ENCODE measurements around the gene NAV2. TPM values are rescaled to one million over a fixed set of nuclear protein-coding genes. Genes with fewer than 3 reads are reported as not detected.

The NAV2 gene
- total RNA-seq, 1 experiment from 2014 or later = 46.3 TPM

DNA sequence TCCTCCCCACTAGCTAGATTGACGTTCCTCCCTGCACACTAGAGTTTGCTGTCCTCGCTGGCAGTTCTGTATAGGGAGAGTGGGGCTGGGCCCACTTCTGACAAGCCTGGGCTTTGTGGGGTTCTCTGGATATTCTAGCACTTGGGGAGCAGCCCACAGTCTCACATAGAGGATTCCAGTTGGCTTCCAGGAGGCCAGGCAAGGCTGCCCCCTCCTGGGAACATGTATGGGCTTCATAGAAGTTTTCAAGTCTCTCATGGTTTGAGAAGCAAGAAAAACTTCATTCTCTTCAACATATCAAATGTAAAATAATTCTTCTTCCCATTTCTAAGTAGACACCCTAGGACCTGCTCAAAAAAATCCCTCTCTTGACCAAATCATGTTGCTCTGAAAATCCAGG is 87.5 kb downstream of the NAV2 start:
- Histone ChIP-seq H2BK12ac (ENCODE audit: insufficient read length, low read depth, low read length) (no peak overlapping the region), H3K23me2 (ENCODE audit: insufficient read length, low read depth, low read length, poor library complexity, severe bottlenecking) (no peaks in the 10 kb centered on the region), H3K18ac (ENCODE audit: insufficient read length, low read depth, low read length) (no peak overlapping the region), H3K9me3 (ENCODE audit: control insufficient read depth, low read depth, low read length) (no peaks in the 10 kb centered on the region), H2BK120ac (ENCODE audit: low read depth, low read length, poor library complexity, severe bottlenecking) (no peak overlapping the region), H3K23ac (ENCODE audit: insufficient read length, low read depth, low read length) (no peak overlapping the region), H3T11ph (ENCODE audit: low read length) (no peak overlapping the region), H2AK5ac (ENCODE audit: insufficient read length, low read length) (no peak overlapping the region), H3K4me2 (ENCODE audit: insufficient read depth, insufficient read length, low read length) (no peak overlapping the region), H2AFZ (ENCODE audit: low read length) (no peak overlapping the region), H4K8ac (replicated peaks; ENCODE audit: insufficient read length, low read depth, low read length) (no peak overlapping the region), H3K4ac (ENCODE audit: low read depth, low read length) (no peak overlapping the region), H3K79me2 (ENCODE audit: insufficient read depth, low read length) (peaks cover 2% of the 10 kb centered on the region; the same call in 1 of the 2 replicates), H3K79me1 (ENCODE audit: insufficient read depth, low read depth, low read length, poor library complexity, severe bottlenecking) (peaks cover 2% of the 10 kb centered on the region), H3K27ac (ENCODE audit: insufficient read length, low read depth, low read length) (no peak overlapping the region), H3K27me3 (ENCODE audit: insufficient read depth, low read length) (no peaks in the 10 kb centered on the region), H3K4me1 (ENCODE audit: insufficient read depth, low read length) (peaks cover 21% of the 10 kb centered on the region), H4K20me1 (ENCODE audit: control insufficient read depth, insufficient read depth, insufficient read length) (no peaks in the 10 kb centered on the region), H2BK20ac (ENCODE audit: low read depth, low read length, poor library complexity, severe bottlenecking) (no peak overlapping the region), H2BK5ac (ENCODE audit: insufficient read length, low read length) (no peak overlapping the region), H4K91ac (ENCODE audit: insufficient read length, low read depth, low read length) (no peak overlapping the region), H3K9ac (ENCODE audit: extremely low read depth, insufficient read length, low read length) (no peak overlapping the region), H3K14ac (ENCODE audit: insufficient read depth, low read length) (no peak overlapping the region), H2BK15ac (ENCODE audit: low read depth, low read length) (no peak overlapping the region), H4K5ac (ENCODE audit: insufficient read length, low read depth, low read length) (no peak overlapping the region), H3K56ac (ENCODE audit: insufficient read length, low read depth, low read length) (no peak overlapping the region)
- H3K4me3 Mint-ChIP-seq = no peak overlapping the region
- peak; percentile 62; the same call in 2 of the 3 replicates for TF ChIP-seq CTCF (conservative IDR thresholded peaks at IDR 0.05)
- no CpG with 5 or more reads among the region's 2 CpGs for whole genome bisulfite sequencing (ENCODE audit: extremely low coverage, insufficient read length, low lambda C conversion rate)
- H3K27me3 Mint-ChIP-seq (ENCODE audit: low read depth) = no peaks in the 10 kb centered on the region
- peaks cover 3 to 22% (median 16%) of the 10 kb centered on the region in 3 experiments for H3K36me3 Mint-ChIP-seq (ENCODE audit: insufficient read depth in 1 of 3, low read depth in 3 of 3)
- no peaks in the 10 kb centered on the region for H3K9me3 Mint-ChIP-seq
- DNase-seq = no peak
- H3K27ac Mint-ChIP-seq = 0 out of 7 replicates have a peak overlapping the region, but pooled peaks of 1 of the 3 experiments have one; percentile 2
- H3K4me1 Mint-ChIP-seq = peaks cover 56 to 76% of the 10 kb centered on the region in 2 experiments
